Adipocyte (in vitro differentiated cells): ENCODE measurements around the gene NFKB1.
"Not testable (repeated sequence)": the region's sequence is repeated elsewhere in the genome, so short reads cannot be mapped to it uniquely, and the experiment has no call there.

Experiments
- DNase-seq: peaks from one replicate; pipeline ENCODE4 v3.0.0-alpha.2; 2015; ENCODE audit warnings: low read depth
- H3K27me3 ChIP-seq: replicated peaks from 2 replicates; pipeline ENCODE4 v1.7.0; 2013; ENCODE audit warnings: mild to moderate bottlenecking, low read length, moderate library complexity; ENCODE audit not compliant: control insufficient read depth, insufficient read depth
- H3K36me3 ChIP-seq: 2 replicates; pipeline ENCODE4 v1.7.0; 2013; ENCODE audit warnings: low read length, mild to moderate bottlenecking, moderate library complexity; ENCODE audit not compliant: control insufficient read depth, insufficient read depth, severe bottlenecking
- H3K4me1 ChIP-seq: 2 replicates; pipeline ENCODE4 v1.7.0; 2013; ENCODE audit warnings: mild to moderate bottlenecking, low read length, moderate library complexity; ENCODE audit not compliant: control insufficient read depth, insufficient read depth
- H3K4me3 ChIP-seq: 2 replicates; pipeline ENCODE4 v1.7.0; 2013; ENCODE audit warnings: mild to moderate bottlenecking, low read length, moderate library complexity
- H3K9ac ChIP-seq: 2 replicates; pipeline ENCODE4 v1.7.0; 2013; ENCODE audit warnings: mild to moderate bottlenecking, low read length, moderate library complexity
- H3K9me3 ChIP-seq: 2 replicates; pipeline ENCODE4 v1.7.0; 2013; ENCODE audit warnings: mild to moderate bottlenecking, low read length, moderate library complexity; ENCODE audit not compliant: control insufficient read depth

Gene NFKB1

GRCh38 chr4:102619021-102619420, 117.9 kb downstream of the NFKB1 start:
- not testable (repeated sequence) for H3K9me3 ChIP-seq, H3K27me3 ChIP-seq, H3K9ac ChIP-seq, DNase-seq, H3K4me1 ChIP-seq, H3K4me3 ChIP-seq
- peaks cover 31% of the 10 kb centered on the region for H3K36me3 ChIP-seq

- not testable (repeated sequence) for DNase-seq, H3K4me3 ChIP-seq
Measured at GRCh38 chr4:102619776-102620631, 118.8 kb downstream of the NFKB1 start.

GRCh38 chr4:102620697-102621497, 119.7 kb downstream of the NFKB1 start:
- Histone ChIP-seq H3K36me3 (peaks cover 13% of the 10 kb centered on the region), H3K4me3 (no peak overlapping the region), H3K27me3 (no peaks in the 10 kb centered on the region), H3K4me1 (peaks cover 8% of the 10 kb centered on the region), H3K9ac (peak overlapping the region; percentile 22), H3K9me3 (no peaks in the 10 kb centered on the region)
- peak; percentile 74 for DNase-seq

More at GRCh38 chr4:102619776-102620631, 118.8 kb downstream of the NFKB1 start:
- not testable (repeated sequence) for H3K4me1 ChIP-seq, H3K9ac ChIP-seq, H3K27me3 ChIP-seq, H3K9me3 ChIP-seq
- H3K36me3 ChIP-seq, result peaks cover 21% of the 10 kb centered on the region

GRCh38 chr4:102623622-102624021, 122.5 kb downstream of the NFKB1 start:
- H3K4me3 ChIP-seq, result no peak overlapping the region
- no peaks in the 10 kb centered on the region for H3K9me3 ChIP-seq
- no peak for DNase-seq
- H3K27me3 ChIP-seq, result no peaks in the 10 kb centered on the region
- H3K36me3 ChIP-seq, result no peaks in the 10 kb centered on the region
- no peak overlapping the region for H3K9ac ChIP-seq
- H3K4me1 ChIP-seq, result peaks cover 20% of the 10 kb centered on the region

GRCh38 chr4:102624505-102624904, 123.3 kb downstream of the NFKB1 start:
- H3K4me3 ChIP-seq, result no peak overlapping the region
- no peaks in the 10 kb centered on the region for H3K9me3 ChIP-seq
- no peak for DNase-seq

GRCh38 chr4:102625232-102625930, 124.2 kb downstream of the NFKB1 start:
- Histone ChIP-seq H3K4me3 (no peak overlapping the region), H3K36me3 (no peaks in the 10 kb centered on the region), H3K4me1 (peaks cover 19% of the 10 kb centered on the region), H3K27me3 (no peaks in the 10 kb centered on the region), H3K9me3 (no peaks in the 10 kb centered on the region), H3K9ac (no peak overlapping the region)
- DNase-seq, result peak; percentile 71

More at GRCh38 chr4:102624505-102624904, 123.3 kb downstream of the NFKB1 start:
- no peaks in the 10 kb centered on the region for H3K27me3 ChIP-seq
- H3K4me1 ChIP-seq, result peaks cover 20% of the 10 kb centered on the region
- H3K9ac ChIP-seq, result no peak overlapping the region
- H3K36me3 ChIP-seq, result no peaks in the 10 kb centered on the region

GRCh38 chr4:102627831-102628523, 126.8 kb downstream of the NFKB1 start:
- Histone ChIP-seq H3K4me1 (peaks cover 12% of the 10 kb centered on the region), H3K9ac (no peak overlapping the region), H3K27me3 (no peaks in the 10 kb centered on the region), H3K36me3 (no peaks in the 10 kb centered on the region), H3K4me3 (no peak overlapping the region), H3K9me3 (no peaks in the 10 kb centered on the region)
- peak; percentile 4 for DNase-seq

GRCh38 chr4:102629673-102630072, 128.5 kb downstream of the NFKB1 start:
- no peak overlapping the region for H3K9ac ChIP-seq
- no peak for DNase-seq
- H3K27me3 ChIP-seq, result no peaks in the 10 kb centered on the region
- peaks cover 12% of the 10 kb centered on the region for H3K4me1 ChIP-seq
- H3K36me3 ChIP-seq, result peaks cover 9% of the 10 kb centered on the region
- H3K9me3 ChIP-seq, result no peaks in the 10 kb centered on the region
- no peak overlapping the region for H3K4me3 ChIP-seq

- H3K9ac ChIP-seq, result no peak overlapping the region
- no peak overlapping the region for H3K4me3 ChIP-seq
- H3K4me1 ChIP-seq, result peaks cover 12% of the 10 kb centered on the region
- H3K36me3 ChIP-seq, result peaks cover 14% of the 10 kb centered on the region
- no peak for DNase-seq
- H3K27me3 ChIP-seq, result no peaks in the 10 kb centered on the region
- H3K9me3 ChIP-seq, result no peaks in the 10 kb centered on the region
Measured at GRCh38 chr4:102631616-102632015, 130.5 kb downstream of the NFKB1 start.

GRCh38 chr4:102632241-102633065, 131.3 kb downstream of the NFKB1 start:
- Histone ChIP-seq H3K9me3 (no peaks in the 10 kb centered on the region), H3K27me3 (no peaks in the 10 kb centered on the region), H3K4me3 (no peak overlapping the region), H3K4me1 (peaks cover 8% of the 10 kb centered on the region), H3K9ac (no peak overlapping the region), H3K36me3 (peaks cover 14% of the 10 kb centered on the region)
- no peak for DNase-seq
